Measurements from ENCODE around the gene ADGRL3. TPM values are rescaled to one million over a fixed set of nuclear protein-coding genes. Genes with fewer than 3 reads are reported as not detected.
A peak's percentile ranks its signal among the peaks of the same experiment; 100 is the strongest.
"Not testable (repeated sequence)": the region's sequence is repeated elsewhere in the genome, so short reads cannot be mapped to it uniquely, and the experiment has no call there.

ADGRL3 gene
- total RNA-seq, 1 donor from 2014 or later = 93.6 TPM

- Histone ChIP-seq H3K4me3 (no peak overlapping the region), H3K27me3 (no peaks in the 10 kb centered on the region), H4K20me1 (ENCODE audit: low read depth) (no peaks in the 10 kb centered on the region), H3K4me2 (no peak overlapping the region), H3K79me2 (ENCODE audit: low read depth) (no peaks in the 10 kb centered on the region), H3K9me3 (ENCODE audit: low read depth) (no peaks in the 10 kb centered on the region), H2AFZ (replicated peaks) (no peak overlapping the region), H3K36me3 (peaks cover 3% of the 10 kb centered on the region), H3K9ac (no peak overlapping the region), H3F3A (ENCODE audit: low read depth) (peaks cover 7% of the 10 kb centered on the region), H3K4me1 (no peaks in the 10 kb centered on the region), H3K27ac (no peak overlapping the region)
- no peaks in the 10 kb centered on the region for H3K27me3 Mint-ChIP-seq (ENCODE audit: insufficient read depth, low read depth)
- H3K4me3 Mint-ChIP-seq = no peak overlapping the region
- TF ChIP-seq EZH2phosphoT487 (IDR thresholded peaks at IDR 0.05) (no peak), CTCF (IDR thresholded peaks at IDR 0.05) (no peak), EZH2 (IDR thresholded peaks at IDR 0.05) (no peak)
- H3K4me1 Mint-ChIP-seq = no peaks in the 10 kb centered on the region
- H3K27ac Mint-ChIP-seq = no peak overlapping the region
- no peak for DNase-seq (ENCODE audit: low spot score)
- H3K36me3 Mint-ChIP-seq = peaks cover 24% of the 10 kb centered on the region
- H3K9me3 Mint-ChIP-seq = no peaks in the 10 kb centered on the region
Observed at GRCh38 chr4:61985426-61985825, 785.3 kb downstream of the ADGRL3 start.

GRCh38 chr4:61986929-61987328 lies 786.8 kb downstream of the ADGRL3 start:
- not testable (repeated sequence) for H3K9me3 Mint-ChIP-seq; H3K4me1 ChIP-seq; H3K36me3 ChIP-seq; DNase-seq (ENCODE audit: low spot score); H3K27ac Mint-ChIP-seq; H3K27ac ChIP-seq; H2AFZ ChIP-seq (replicated peaks); H3K9ac ChIP-seq; H3K4me3 Mint-ChIP-seq; H3K9me3 ChIP-seq (ENCODE audit: low read depth); H3K4me2 ChIP-seq; H3K79me2 ChIP-seq (ENCODE audit: low read depth); H3F3A ChIP-seq (ENCODE audit: low read depth); H3K27me3 ChIP-seq; H3K4me1 Mint-ChIP-seq; H3K4me3 ChIP-seq; H3K27me3 Mint-ChIP-seq (ENCODE audit: insufficient read depth, low read depth); H4K20me1 ChIP-seq (ENCODE audit: low read depth)
- H3K36me3 Mint-ChIP-seq = peaks cover 18% of the 10 kb centered on the region

- Histone ChIP-seq H3K4me2 (no peak overlapping the region), H3K27ac (no peak overlapping the region), H3F3A (ENCODE audit: low read depth) (no peaks in the 10 kb centered on the region), H3K4me3 (no peak overlapping the region), H3K9ac (no peak overlapping the region), H3K4me1 (peaks cover 9% of the 10 kb centered on the region), H2AFZ (replicated peaks) (no peak overlapping the region), H3K36me3 (peaks cover 6% of the 10 kb centered on the region), H3K27me3 (no peaks in the 10 kb centered on the region), H4K20me1 (ENCODE audit: low read depth) (no peaks in the 10 kb centered on the region), H3K79me2 (ENCODE audit: low read depth) (no peaks in the 10 kb centered on the region), H3K9me3 (ENCODE audit: low read depth) (no peaks in the 10 kb centered on the region)
- DNase-seq (ENCODE audit: low spot score) = peak; percentile 8
- Mint-ChIP-seq H3K36me3 (peaks cover 12% of the 10 kb centered on the region), H3K4me3 (no peak overlapping the region), H3K27ac (no peak overlapping the region), H3K27me3 (ENCODE audit: insufficient read depth, low read depth) (no peaks in the 10 kb centered on the region), H3K9me3 (no peaks in the 10 kb centered on the region), H3K4me1 (peaks cover 6% of the 10 kb centered on the region)
- TF ChIP-seq EZH2 (IDR thresholded peaks at IDR 0.05) (no peak), EZH2phosphoT487 (IDR thresholded peaks at IDR 0.05) (no peak), CTCF (IDR thresholded peaks at IDR 0.05) (no peak)
Observed at GRCh38 chr4:61992351-61992750, 792.2 kb downstream of the ADGRL3 start.

- H3K4me2 ChIP-seq = no peak overlapping the region
- peaks cover 9% of the 10 kb centered on the region for H3K4me1 ChIP-seq
- no peak overlapping the region for H3K27ac ChIP-seq
- no peak for DNase-seq (ENCODE audit: low spot score)
- H3K27me3 Mint-ChIP-seq (ENCODE audit: insufficient read depth, low read depth) = no peaks in the 10 kb centered on the region
- H3F3A ChIP-seq (ENCODE audit: low read depth) = no peaks in the 10 kb centered on the region
- H3K36me3 Mint-ChIP-seq = peaks cover 11% of the 10 kb centered on the region
- no peaks in the 10 kb centered on the region for H3K27me3 ChIP-seq
- H3K4me3 ChIP-seq = no peak overlapping the region
- H3K36me3 ChIP-seq = peaks cover 6% of the 10 kb centered on the region
- no peaks in the 10 kb centered on the region for H3K9me3 Mint-ChIP-seq
- H3K9me3 ChIP-seq (ENCODE audit: low read depth) = no peaks in the 10 kb centered on the region
- TF ChIP-seq CTCF (IDR thresholded peaks at IDR 0.05) = no peak
- no peak for TF ChIP-seq EZH2phosphoT487 (IDR thresholded peaks at IDR 0.05)
- TF ChIP-seq EZH2 (IDR thresholded peaks at IDR 0.05) = no peak
- H3K79me2 ChIP-seq (ENCODE audit: low read depth) = no peaks in the 10 kb centered on the region
- H3K27ac Mint-ChIP-seq = no peak overlapping the region
- H3K4me3 Mint-ChIP-seq = no peak overlapping the region
- H4K20me1 ChIP-seq (ENCODE audit: low read depth) = no peaks in the 10 kb centered on the region
- no peak overlapping the region for H2AFZ ChIP-seq (replicated peaks)
- peaks cover 6% of the 10 kb centered on the region for H3K4me1 Mint-ChIP-seq
- H3K9ac ChIP-seq = no peak overlapping the region
Observed at GRCh38 chr4:61994036-61994435, 793.9 kb downstream of the ADGRL3 start.

All from neural progenitor cell (in vitro differentiated cells).